IMR-90 (cell line): ENCODE data around the gene RSPH9. TPM values are rescaled to one million over a fixed set of nuclear protein-coding genes. Genes with fewer than 3 reads are reported as not detected.

ENCODE experiments used
- ATAC-seq: fragments of 200-7000 bp; cut with Tn5 transposase; 2 replicates; pipeline ENCODE4 v1.9.1; 2020; ENCODE audit warnings: low read depth, mild to moderate bottlenecking, moderate library complexity
- BruUV-seq: library from RNA; stranded (reverse); fragments of 400-500 nt; replicated peaks from 2 replicates; lab custom pipeline; 2021; lab: Mats Ljungman, UMichigan
- CTCF ChIA-PET: fragments of 300-600 bp; formaldehyde crosslinking; extraction: SDS; loops from one replicate; lab custom pipeline; 2021; ENCODE audit warnings: antibody characterized with exemption; lab: Yijun Ruan, JAX
- POLR2A ChIA-PET: fragments of 300-600 bp; sonication (Branson Sonifier 250); formaldehyde crosslinking; loops from one replicate; lab custom pipeline; 2022; ENCODE audit warnings: antibody characterized with exemption; ENCODE audit not compliant: unreplicated experiment; lab: Charles Lee
- DNase-seq: peaks from one replicate; pipeline ENCODE4 v3.0.0; 2013
- H2AFZ ChIP-seq: replicated peaks from 2 replicates; pipeline ENCODE3; 2013; ENCODE audit warnings: low read length, mild to moderate bottlenecking; ENCODE audit not compliant: poor library complexity
- H2AK5ac ChIP-seq: 2 replicates; pipeline ENCODE4 v1.6.1; 2013; ENCODE audit warnings: low read depth, low read length, inconsistent platforms
- H2AK9ac ChIP-seq: replicated peaks from 2 replicates; pipeline ENCODE3; 2013; ENCODE audit warnings: mild to moderate bottlenecking, low read depth, low read length, moderate library complexity; ENCODE audit not compliant: poor library complexity
- H2BK120ac ChIP-seq: 2 replicates; pipeline ENCODE4 v1.6.1; 2013; ENCODE audit warnings: low read depth, low read length, inconsistent platforms
- H2BK15ac ChIP-seq: 3 replicates; pipeline ENCODE4 v1.6.1; 2013; ENCODE audit warnings: low read depth, low read length, inconsistent platforms
- H2BK20ac ChIP-seq: 2 replicates; pipeline ENCODE4 v1.6.1; 2013; ENCODE audit warnings: low read depth, mild to moderate bottlenecking, inconsistent platforms, low read length, moderate library complexity
- H2BK5ac ChIP-seq: 2 replicates; pipeline ENCODE4 v1.6.1; 2013; ENCODE audit warnings: mild to moderate bottlenecking, low read depth, low read length, inconsistent platforms; ENCODE audit not compliant: poor library complexity, severe bottlenecking
- H3K14ac ChIP-seq: replicated peaks from 2 replicates; pipeline ENCODE4 v1.6.1; 2013; ENCODE audit warnings: low read depth, low read length, inconsistent platforms
- H3K18ac ChIP-seq: 2 replicates; pipeline ENCODE4 v1.6.1; 2013; ENCODE audit warnings: low read depth, low read length, control low read depth
- H3K23ac ChIP-seq: 2 replicates; pipeline ENCODE4 v1.6.1; 2013; ENCODE audit warnings: low read depth, low read length, inconsistent platforms
- H3K27ac ChIP-seq: 2 replicates; pipeline ENCODE4 v1.5.1; 2013; ENCODE audit warnings: mild to moderate bottlenecking, control low read depth, low read length; ENCODE audit not compliant: insufficient read depth
- H3K27me3 ChIP-seq: 2 replicates; pipeline ENCODE4 v1.6.1; 2013; ENCODE audit warnings: low read length; ENCODE audit not compliant: control insufficient read depth, insufficient read depth
- H3K36me3 ChIP-seq: 2 replicates; pipeline ENCODE4 v1.6.1; 2013; ENCODE audit warnings: low read length, mixed read lengths; ENCODE audit not compliant: control insufficient read depth, insufficient read depth
- H3K4ac ChIP-seq: 2 replicates; pipeline ENCODE4 v1.6.1; 2013; ENCODE audit warnings: low read depth, low read length, inconsistent platforms
- H3K4me1 ChIP-seq: 2 replicates; pipeline ENCODE4 v1.6.1; 2013; ENCODE audit warnings: low read length, mixed read lengths; ENCODE audit not compliant: control insufficient read depth, insufficient read depth
- H3K4me2 ChIP-seq: 2 replicates; pipeline ENCODE4 v1.6.1; 2013; ENCODE audit warnings: low read depth, mild to moderate bottlenecking, control low read depth, low read length, moderate library complexity
- H3K4me3 ChIP-seq: 2 replicates; pipeline ENCODE4 v1.5.1; 2013; ENCODE audit warnings: low read depth, mild to moderate bottlenecking, control low read depth, low read length, moderate library complexity; ENCODE audit not compliant: insufficient read depth
- H3K56ac ChIP-seq: 2 replicates; pipeline ENCODE4 v1.6.1; 2013; ENCODE audit warnings: low read length, inconsistent platforms; ENCODE audit not compliant: insufficient read depth; ENCODE audit errors: extremely low read depth
- H3K79me1 ChIP-seq, 2 experiments: 2 replicates each; pipeline ENCODE4 v1.6.1; 2013; ENCODE audit warnings: low read length in 2 of 2, inconsistent platforms in 1 of 2, low read depth in 1 of 2
- H3K9ac ChIP-seq: 2 replicates; pipeline ENCODE4 v1.6.1; 2013; ENCODE audit warnings: low read depth, low read length, control low read depth
- H3K9me1 ChIP-seq: 2 replicates; pipeline ENCODE4 v1.6.1; 2013; ENCODE audit warnings: low read length, inconsistent platforms; ENCODE audit not compliant: insufficient read depth
- H3K9me3 ChIP-seq: 2 replicates; pipeline ENCODE4 v1.6.1; 2013; ENCODE audit warnings: low read length; ENCODE audit not compliant: control insufficient read depth, insufficient read depth
- H4K20me1 ChIP-seq: 2 replicates; pipeline ENCODE4 v1.6.1; 2013; ENCODE audit warnings: low read length, inconsistent platforms; ENCODE audit not compliant: insufficient read depth
- H4K5ac ChIP-seq: 2 replicates; pipeline ENCODE4 v1.6.1; 2013; ENCODE audit warnings: mild to moderate bottlenecking, low read depth, low read length, control low read depth
- H4K8ac ChIP-seq, 2 experiments: 2 replicates each; pipeline ENCODE4 v1.6.1; 2013; ENCODE audit warnings: low read depth in 2 of 2, low read length in 2 of 2, control low read depth in 1 of 2, inconsistent platforms in 1 of 2
- H4K91ac ChIP-seq: 2 replicates; pipeline ENCODE4 v1.6.1; 2013; ENCODE audit warnings: low read depth, low read length, inconsistent platforms; ENCODE audit not compliant: insufficient read depth
- ELK1 ChIP-seq: fragments of 150-350 bp; IDR thresholded peaks from 2 replicates; pipeline ENCODE4 v1.6.1; 2016; ENCODE audit warnings: low read depth, mild to moderate bottlenecking, low read length, moderate library complexity, borderline replicate concordance
- FOS ChIP-seq: fragments of 150-350 bp; IDR thresholded peaks from 2 replicates; pipeline ENCODE4 v1.6.1; 2016; ENCODE audit warnings: low read depth, low read length
- MAFK ChIP-seq: IDR thresholded peaks from 2 replicates; pipeline ENCODE4 v1.6.1; 2012; ENCODE audit warnings: low read depth, low read length, improper control_type of control experiment
- NFE2L2 ChIP-seq: fragments of 150-350 bp; IDR thresholded peaks from 2 replicates; pipeline ENCODE4 v1.6.1; 2016; ENCODE audit warnings: low read depth, mild to moderate bottlenecking, low read length
- RAD21 ChIP-seq: IDR thresholded peaks from 2 replicates; pipeline ENCODE4 v1.6.1; 2012; ENCODE audit warnings: low read length, improper control_type of control experiment
- WGBS, 2 experiments: methylation state at CpG; one replicate each; pipeline versions ENCODE4 v1.1.5 to v1.1.7; 2013; ENCODE audit warnings: missing lambda C conversion rate in 2 of 2; ENCODE audit not compliant: insufficient read length in 1 of 2; ENCODE audit errors: extremely low coverage in 2 of 2; 5-methylcytosine and 5-hydroxymethylcytosine counted together
- dilution Hi-C: fragments of 300-500 bp; cut with HindIII; formaldehyde crosslinking; loops from one replicate; pipeline ENCODE4 v1.14.3; 2018; ENCODE audit warnings: low sequenced_read_pairs; ENCODE audit not compliant: unreplicated experiment
- in situ Hi-C: fragments of 300-500 bp; cut with MboI; formaldehyde crosslinking; loops from 3 replicates; pipeline ENCODE4 v1.14.3; 2019; ENCODE audit warnings: low sequenced_read_pairs, inconsistent platforms, mixed read lengths
- intact Hi-C: fragments of 100-400 bp; cut with micrococcal nuclease; formaldehyde crosslinking; loops from 2 replicates; pipeline ENCODE4 v1.10.0; 2022
- polyA plus RNA-seq, 3 experiments: library from polyadenylated mRNA; depleted of rRNA; stranded (reverse); fragments of >200 nt; gene quantifications; 2 replicates each; pipeline ENCODE4 v1.2.3, GENCODE V29; 2012; ENCODE audit warnings: low replicate concordance in 1 of 3
- total RNA-seq: library from RNA; depleted of rRNA; stranded (reverse); fragments of >200 nt; gene quantifications from 2 replicates; pipeline ENCODE4 v1.2.3, GENCODE V29; 2012

Gene RSPH9
- total and polyA plus RNA-seq, 2 of the 4 experiments (the other 2 are of a cell fraction), result 0.18 to 0.21 TPM

GRCh38 chr6:43682724-43683429 lies 38.0 kb downstream of the RSPH9 start:
- peaks cover 8% of the 10 kb centered on the region for H3K9me1 ChIP-seq
- peaks cover 29% of the 10 kb centered on the region for H3K36me3 ChIP-seq
- H3K27me3 ChIP-seq, result no peaks in the 10 kb centered on the region
- H3K18ac ChIP-seq, result no peak overlapping the region
- 20% methylated on average over 1 of the region's 8 CpGs; no CpG with 5 or more reads in 1 of the 2 experiments for WGBS, 2 experiments
- intact Hi-C loops (no loop called here), in situ Hi-C loops (no loop called here), dilution Hi-C loops (no loop called here)
- H3K27ac ChIP-seq, result no peak overlapping the region
- H3K79me1 ChIP-seq, result peaks cover 63 to 82% of the 10 kb centered on the region in 2 experiments
- no peak overlapping the region for H4K91ac ChIP-seq
- POLR2A ChIA-PET, result no interaction called here
- no peak overlapping the region for H3K4me3 ChIP-seq
- H3K4ac ChIP-seq, result no peak overlapping the region
- no peak overlapping the region for H4K5ac ChIP-seq
- no peak overlapping the region for H2AFZ ChIP-seq
- H4K20me1 ChIP-seq, result peaks cover 25% of the 10 kb centered on the region
- DNase-seq (no peak), ATAC-seq (no peak)
- H4K8ac ChIP-seq, result no peak overlapping the region
- no peak overlapping the region for H3K4me2 ChIP-seq
- no peak overlapping the region for H2AK5ac ChIP-seq
- no peak overlapping the region for H3K9ac ChIP-seq
- H2BK120ac ChIP-seq, result no peak overlapping the region
- no peak overlapping the region for H3K23ac ChIP-seq
- H2AK9ac ChIP-seq, result no peak overlapping the region
- no peak overlapping the region for H3K56ac ChIP-seq
- no peak for TF ChIP-seq FOS
- no peak for TF ChIP-seq ELK1
- no peak for TF ChIP-seq NFE2L2
- TF ChIP-seq RAD21, result no peak
- no peak for TF ChIP-seq MAFK
- CTCF ChIA-PET, result no interaction called here
- H3K9me3 ChIP-seq, result no peaks in the 10 kb centered on the region
- no TSS peak for BruUV-seq
- no peak overlapping the region for H3K14ac ChIP-seq
- H2BK15ac ChIP-seq, result no peak overlapping the region
- H2BK5ac ChIP-seq, result no peak overlapping the region
- no peak overlapping the region for H2BK20ac ChIP-seq
- H3K4me1 ChIP-seq, result peaks cover 2% of the 10 kb centered on the region; the same call in 1 of the 2 replicates
